Fibroblast of mammary gland (primary cell): Measurements from ENCODE around the gene BCL7B.
"Not testable (repeated sequence)": the region's sequence is repeated elsewhere in the genome, so short reads cannot be mapped to it uniquely, and the experiment has no call there.

Experiments used
- DNase-seq: peaks from one replicate; pipeline ENCODE4 v3.0.0-alpha.2; 2010; ENCODE audit warnings: low read depth
- H3K4me3 ChIP-seq: 2 replicates; pipeline ENCODE4 v1.5.1; 2011; ENCODE audit warnings: low read depth, mild to moderate bottlenecking, low read length, moderate library complexity; ENCODE audit not compliant: control insufficient read depth
- CTCF ChIP-seq: conservative IDR thresholded peaks from 2 replicates; pipeline ENCODE4 v1.5.1; 2011; ENCODE audit warnings: low read depth, low read length, inconsistent platforms; ENCODE audit not compliant: control insufficient read depth, insufficient read depth

The BCL7B gene

GRCh38 chr7:73547841-73548240, 9.6 kb downstream of the BCL7B start:
- no peak for TF ChIP-seq CTCF

GRCh38 chr7:73544678-73545077, 12.8 kb downstream of the BCL7B start:
- TF ChIP-seq CTCF, result no peak
- DNase-seq, result no peak

More at GRCh38 chr7:73547841-73548240, 9.6 kb downstream of the BCL7B start:
- no peak for DNase-seq
- no peak overlapping the region for H3K4me3 ChIP-seq

GRCh38 chr7:73541722-73542121, 15.8 kb downstream of the BCL7B start:
- no peak for TF ChIP-seq CTCF

More at GRCh38 chr7:73544678-73545077, 12.8 kb downstream of the BCL7B start:
- H3K4me3 ChIP-seq, result no peak overlapping the region

GRCh38 chr7:73539709-73540108, 17.8 kb downstream of the BCL7B start:
- H3K4me3 ChIP-seq, result no peak overlapping the region
- no peak for DNase-seq
- no peak for TF ChIP-seq CTCF

More at GRCh38 chr7:73541722-73542121, 15.8 kb downstream of the BCL7B start:
- no peak overlapping the region for H3K4me3 ChIP-seq
- DNase-seq, result no peak

GRCh38 chr7:73538510-73538909, 19.0 kb downstream of the BCL7B start:
- not testable (repeated sequence) for DNase-seq, H3K4me3 ChIP-seq

- no peak for DNase-seq
- no peak for TF ChIP-seq CTCF
- no peak overlapping the region for H3K4me3 ChIP-seq
These were observed 20.4 kb downstream of the BCL7B start for GRCh38 chr7:73537051-73537450.

GRCh38 chr7:73536479-73536878, 21.0 kb downstream of the BCL7B start:
- H3K4me3 ChIP-seq, result no peak overlapping the region
- no peak for DNase-seq
- no peak for TF ChIP-seq CTCF

GRCh38 chr7:73535918-73536317, 21.6 kb downstream of the BCL7B start:
- not testable (repeated sequence) for DNase-seq

More at GRCh38 chr7:73535918-73536317, 21.6 kb downstream of the BCL7B start:
- H3K4me3 ChIP-seq, result not testable (repeated sequence)
